NCI-H2171 (cell line): ENCODE data around the gene GAGE13.
"Not testable (repeated sequence)": the region's sequence is repeated elsewhere in the genome, so short reads cannot be mapped to it uniquely, and the experiment has no call there.

Experiments
- DNase-seq: peaks from one replicate; lab custom pipeline; 2025; lab: John Stamatoyannopoulos, UW

The GAGE13 gene

GRCh38 chrX:49331841-49332240 is 459 bp downstream of the GAGE13 start:
- not testable (repeated sequence) for DNase-seq

GRCh38 chrX:49341449-49341848 is 10.1 kb downstream of the GAGE13 start:
- DNase-seq: not testable (repeated sequence)

- not testable (repeated sequence) for DNase-seq
Measured at GRCh38 chrX:49344496-49345175, 13.3 kb downstream of the GAGE13 start.

GRCh38 chrX:49345402-49345801 is 14.0 kb downstream of the GAGE13 start:
- DNase-seq: not testable (repeated sequence)

- not testable (repeated sequence) for DNase-seq
Measured at GRCh38 chrX:49346150-49346549, 14.8 kb downstream of the GAGE13 start.
